AG04450 (cell line): Measurements from ENCODE around the gene PITPNM3. TPM values are rescaled to one million over a fixed set of nuclear protein-coding genes. Genes with fewer than 3 reads are reported as not detected.

ENCODE experiments used
- CTCF ChIA-PET: fragments of 300-600, 350-600 bp; formaldehyde crosslinking; extraction: SDS; loops from one replicate; lab custom pipeline; 2022; ENCODE audit warnings: antibody characterized with exemption, inconsistent platforms; lab: Charles Lee
- POLR2A ChIA-PET: fragments of 350-600 bp; formaldehyde crosslinking; extraction: SDS; loops from one replicate; lab custom pipeline; 2021; ENCODE audit warnings: antibody characterized with exemption, inconsistent platforms; lab: Yijun Ruan, JAX
- DNase-seq: peaks from one replicate; pipeline ENCODE4 v3.0.0-alpha.2; 2011; ENCODE audit warnings: low read depth, low spot score
- H3K27ac ChIP-seq: one replicate; pipeline ENCODE4 v1.5.1; 2012; ENCODE audit warnings: low read depth, low read length, control low read depth
- H3K27me3 ChIP-seq: one replicate; pipeline ENCODE4 v1.6.0; 2012; ENCODE audit warnings: low read length; ENCODE audit not compliant: control insufficient read depth, insufficient read depth
- H3K4me3 ChIP-seq: 2 replicates; pipeline ENCODE4 v1.5.1; 2011; ENCODE audit warnings: mild to moderate bottlenecking, low read depth, low read length, control low read depth
- H3K9me3 ChIP-seq: 2 replicates; pipeline ENCODE4 v1.5.1; 2012; ENCODE audit warnings: low read length; ENCODE audit not compliant: control insufficient read depth, insufficient read depth
- CTCF ChIP-seq: IDR thresholded peaks from 2 replicates; pipeline ENCODE4 v1.5.1; 2011; ENCODE audit warnings: low read depth, low read length, control low read depth, inconsistent platforms
- polyA plus RNA-seq: library from polyadenylated mRNA; depleted of rRNA; stranded (reverse); fragments of >200 nt; gene quantifications from 2 replicates; pipeline ENCODE4 v1.2.3, GENCODE V29; 2011

Gene PITPNM3
- polyA plus RNA-seq, 1 experiment = 0.38 TPM

- Histone ChIP-seq H3K9me3 (no peaks in the 10 kb centered on the region), H3K4me3 (no peak overlapping the region), H3K27me3 (peaks cover 12% of the 10 kb centered on the region), H3K27ac (no peak overlapping the region)
- POLR2A ChIA-PET = no interaction called here
- CTCF ChIA-PET = interaction anchor here (0.6 to 6.7 kb wide), 10 partner anchors 10 to 957 kb away, joined by 3 to 90 read pairs (median 4); partner anchors contain the start of gene NLRP1
- TF ChIP-seq CTCF = peak; percentile 86
- DNase-seq = peak; percentile 32
Observed at GRCh38 chr17:6421700-6422604, 134.4 kb downstream of the PITPNM3 start.

- CTCF ChIA-PET = interaction anchor here (3.1 to 6.7 kb wide), 2 partner anchors 828 to 836 kb away, joined by 10 to 90 read pairs; partner anchors contain the start of gene NLRP1
- H3K27me3 ChIP-seq = peaks cover 8% of the 10 kb centered on the region
- POLR2A ChIA-PET = no interaction called here
- no peak overlapping the region for H3K4me3 ChIP-seq
- H3K9me3 ChIP-seq = no peaks in the 10 kb centered on the region
- peak; percentile 45 for TF ChIP-seq CTCF
- no peak for DNase-seq
- H3K27ac ChIP-seq = no peak overlapping the region
Observed at GRCh38 chr17:6420173-6420641, 136.1 kb downstream of the PITPNM3 start.

- H3K9me3 ChIP-seq = no peaks in the 10 kb centered on the region
- ChIA-PET CTCF (interaction anchor here (2.3 kb wide), 1 partner anchor 823 kb away, joined by 9 read pairs; no protein-coding TSS in a partner anchor), POLR2A (no interaction called here)
- H3K4me3 ChIP-seq = no peak overlapping the region
- TF ChIP-seq CTCF = no peak
- peaks cover 8% of the 10 kb centered on the region for H3K27me3 ChIP-seq
- no peak overlapping the region for H3K27ac ChIP-seq
- DNase-seq = no peak
Observed at GRCh38 chr17:6415616-6416015, 140.7 kb downstream of the PITPNM3 start.

- POLR2A ChIA-PET = no interaction called here
Observed at GRCh38 chr17:6413065-6413464, 143.3 kb downstream of the PITPNM3 start.

More at GRCh38 chr17:6413065-6413464, 143.3 kb downstream of the PITPNM3 start:
- DNase-seq = no peak
- Histone ChIP-seq H3K4me3 (no peak overlapping the region), H3K27me3 (peaks cover 8% of the 10 kb centered on the region), H3K27ac (no peak overlapping the region), H3K9me3 (no peaks in the 10 kb centered on the region)
- TF ChIP-seq CTCF = peak; percentile 58
- CTCF ChIA-PET = interaction anchor here (0.8 to 1.7 kb wide), 6 partner anchors 106 to 825 kb away, joined by 3 to 8 read pairs (median 4); no protein-coding TSS in a partner anchor
